Gastroesophageal sphincter (tissue), 4 donors: ENCODE results near the gene NBAS. TPM values are rescaled to one million over a fixed set of nuclear protein-coding genes. Genes with fewer than 3 reads are reported as not detected.

Experiments used
- ATAC-seq: fragments of 150-250 bp; one replicate; pipeline ENCODE4 v1.9.1; 2016; ENCODE audit warnings: mild to moderate bottlenecking, moderate library complexity
- H3K27ac ChIP-seq, 4 donors: fragments of 200-600 bp; sonication (generic) in 3 of 4; 1 replicate in 3 of 4; 2 replicates in 1 of 4; pipeline ENCODE4 v1.5.1; 2016 to 2019
- H3K27me3 ChIP-seq: fragments of 200-600 bp; sonication (generic); one replicate; pipeline ENCODE4 v1.5.1; 2019
- H3K36me3 ChIP-seq, 2 donors: fragments of 200-600 bp; sonication (generic); one replicate each; pipeline ENCODE4 v1.5.1; 2019; ENCODE audit warnings: control low read depth in 1 of 2
- H3K4me1 ChIP-seq, 3 donors: fragments of 200-600 bp; sonication (generic); 1 replicate in 2 of 3; 2 replicates in 1 of 3; pipeline ENCODE4 v1.5.1; 2016 to 2019; ENCODE audit warnings: control low read depth in 2 of 3
- H3K4me3 ChIP-seq, 2 donors: fragments of 200-600 bp; sonication (generic); one replicate each; pipeline ENCODE4 v1.5.1; 2019; ENCODE audit warnings: mild to moderate bottlenecking in 1 of 2, moderate library complexity in 1 of 2
- H3K9me3 ChIP-seq, 3 donors: fragments of 200-600 bp; sonication (generic); one replicate each; pipeline ENCODE4 v1.5.1; 2017 to 2019; ENCODE audit warnings: control low read depth in 2 of 3
- CTCF ChIP-seq, 4 experiments: fragments of 200-600 bp in 2 of 4; fragments of 450-650 bp in 2 of 4; sonication (generic) in 1 of 4; IDR thresholded peaks; one replicate each; pipeline ENCODE4 v1.5.1; 2017 to 2019; ENCODE audit warnings: antibody characterized with exemption in 4 of 4, mild to moderate bottlenecking in 2 of 4, moderate library complexity in 2 of 4
- EP300 ChIP-seq: sonication (generic); formaldehyde crosslinking; IDR thresholded peaks from one replicate; pipeline ENCODE4 v1.6.1; 2017; ENCODE audit warnings: antibody characterized with exemption, mild to moderate bottlenecking
- POLR2A ChIP-seq, 2 donors: fragments of 450-650 bp; IDR thresholded peaks; one replicate each; pipeline ENCODE4 v1.6.1; 2017; ENCODE audit warnings: antibody characterized with exemption in 2 of 2, mild to moderate bottlenecking in 2 of 2, moderate library complexity in 1 of 2
- POLR2AphosphoS5 ChIP-seq: sonication (generic); formaldehyde crosslinking; IDR thresholded peaks from one replicate; pipeline ENCODE4 v1.6.1; 2017; ENCODE audit warnings: antibody characterized with exemption
- WGBS, 2 donors: methylation state at CpG; one replicate each; pipeline ENCODE4 v1.1.5; 2018; ENCODE audit warnings: low coverage in 1 of 2; 5-methylcytosine and 5-hydroxymethylcytosine counted together
- total RNA-seq, 4 donors: library from RNA; depleted of rRNA; stranded (reverse); fragments of >200 nt; gene quantifications; one replicate each; pipeline ENCODE4 v1.1.0, GENCODE V29; 2016

NBAS gene
- total RNA-seq, 4 donors from 2014 or later, result 34.9 to 50.9 (median 40.4) TPM

GRCh38 chr2:15458277-15458676, 102.9 kb downstream of the NBAS start:
- TF ChIP-seq POLR2A (IDR thresholded peaks at IDR 0.05) (no peak), POLR2AphosphoS5 (no peak), EP300 (no peak), CTCF (IDR thresholded peaks at IDR 0.05) (no peak)
- ATAC-seq, result no peak
- H3K4me3 ChIP-seq, result no peak overlapping the region
- peaks cover 0 to 67% of the 10 kb centered on the region in 2 donors for H3K36me3 ChIP-seq
- WGBS, 2 donors, result 94 to 100% methylated on average over 1 to 2 of the region's 2 CpGs
- no peaks in the 10 kb centered on the region for H3K27me3 ChIP-seq
- no peaks in the 10 kb centered on the region for H3K9me3 ChIP-seq
- H3K4me1 ChIP-seq, result peaks cover 0 to 20% (median 0%) of the 10 kb centered on the region in 3 donors
- H3K27ac ChIP-seq, result no peak overlapping the region

GRCh38 chr2:15457868-15458267, 103.3 kb downstream of the NBAS start:
- Histone ChIP-seq H3K27ac (no peak overlapping the region), H3K4me3 (no peak overlapping the region), H3K9me3 (no peaks in the 10 kb centered on the region), H3K36me3 (peaks cover 0 to 69% of the 10 kb centered on the region in 2 donors), H3K4me1 (peaks cover 0 to 20% (median 0%) of the 10 kb centered on the region in 3 donors), H3K27me3 (no peaks in the 10 kb centered on the region)
- ATAC-seq, result no peak
- WGBS, 2 donors, result 80% methylated on average over 4 to 5 of the region's 5 CpGs
- TF ChIP-seq EP300 (no peak), CTCF (IDR thresholded peaks at IDR 0.05) (no peak), POLR2A (IDR thresholded peaks at IDR 0.05) (no peak), POLR2AphosphoS5 (no peak)

- no peak for ATAC-seq
- TF ChIP-seq POLR2A (IDR thresholded peaks at IDR 0.05), result no peak
- TF ChIP-seq CTCF (IDR thresholded peaks at IDR 0.05), result no peak
- H3K27me3 ChIP-seq, result no peaks in the 10 kb centered on the region
- no peaks in the 10 kb centered on the region for H3K9me3 ChIP-seq
- peaks cover 0 to 57% of the 10 kb centered on the region in 2 donors for H3K36me3 ChIP-seq
- 36 to 50% methylated on average over 3 of the region's 3 CpGs for WGBS, 2 donors
- no peak overlapping the region for H3K27ac ChIP-seq
- no peak overlapping the region for H3K4me3 ChIP-seq
- H3K4me1 ChIP-seq, result peaks cover 0 to 20% (median 0%) of the 10 kb centered on the region in 3 donors
These were observed 104.8 kb downstream of the NBAS start for GRCh38 chr2:15456352-15456751.

GRCh38 chr2:15450808-15451207, 110.3 kb downstream of the NBAS start:
- Histone ChIP-seq H3K27me3 (no peaks in the 10 kb centered on the region), H3K9me3 (no peaks in the 10 kb centered on the region), H3K4me3 (no peak overlapping the region), H3K27ac (no peak overlapping the region), H3K4me1 (peaks cover 0 to 16% (median 0%) of the 10 kb centered on the region in 3 donors), H3K36me3 (peaks cover 0 to 14% of the 10 kb centered on the region in 2 donors)
- TF ChIP-seq CTCF (IDR thresholded peaks at IDR 0.05), result no peak
- TF ChIP-seq POLR2AphosphoS5, result no peak
- no peak for TF ChIP-seq POLR2A (IDR thresholded peaks at IDR 0.05)
- TF ChIP-seq EP300, result no peak
- WGBS, 2 donors, result 95 to 97% methylated on average over 2 of the region's 2 CpGs
- ATAC-seq, result no peak

GRCh38 chr2:15449556-15450236, 111.4 kb downstream of the NBAS start:
- H3K27me3 ChIP-seq, result no peaks in the 10 kb centered on the region
- peaks cover 0 to 12% (median 0%) of the 10 kb centered on the region in 3 donors for H3K4me1 ChIP-seq
- H3K27ac ChIP-seq, result peak overlapping the region; percentile 22 to 73 (median 53)
- no peak overlapping the region for H3K4me3 ChIP-seq
- TF ChIP-seq POLR2AphosphoS5, result no peak
- TF ChIP-seq POLR2A (IDR thresholded peaks at IDR 0.05), result no peak
- TF ChIP-seq EP300, result no peak
- TF ChIP-seq CTCF (IDR thresholded peaks at IDR 0.05), result no peak
- ATAC-seq, result no peak
- H3K9me3 ChIP-seq, result no peaks in the 10 kb centered on the region
- peaks cover 0 to 13% of the 10 kb centered on the region in 2 donors for H3K36me3 ChIP-seq
- WGBS, 2 donors, result 42 to 48% methylated on average over 2 of the region's 2 CpGs
